HepG2 (cell line): ENCODE data around the gene VAC14. TPM values are rescaled to one million over a fixed set of nuclear protein-coding genes. Genes with fewer than 3 reads are reported as not detected.

Experiments used
- ATAC-seq: fragments of 200-7000 bp; cut with Tn5 transposase; 3 replicates; pipeline ENCODE4 v1.9.1; 2020; ENCODE audit warnings: mild to moderate bottlenecking, moderate library complexity
- BruUV-seq: library from RNA; stranded (reverse); fragments of 400-500 nt; replicated peaks from 2 replicates; lab custom pipeline; 2021; lab: Mats Ljungman, UMichigan
- CTCF ChIA-PET: fragments of 300-600 bp; formaldehyde crosslinking; extraction: SDS; loops from one replicate; lab custom pipeline; 2021; ENCODE audit warnings: low total read pairs, inconsistent platforms, low intra/inter-chr PET ratio; lab: Yijun Ruan, JAX
- POLR2A ChIA-PET: fragments of 350-600 bp; sonication (Branson Sonifier 250); formaldehyde crosslinking; loops from one replicate; lab custom pipeline; 2020; ENCODE audit warnings: antibody characterized with exemption, inconsistent platforms; lab: Yijun Ruan, JAX
- DNase-seq: peaks from one replicate; pipeline ENCODE4 v3.0.0-alpha.2; 2015; ENCODE audit warnings: low spot score
- FAIRE-seq: peaks from 3 replicates; lab custom pipeline; 2011; peaks lifted over from hg19 to GRCh38; lab: Jason Lieb, UNC
- H2AFZ ChIP-seq: one replicate; pipeline ENCODE4 v1.6.1; 2011; ENCODE audit warnings: low read length, inconsistent platforms
- H3K27ac ChIP-seq: fragments of 300-600 bp; 3 replicates; pipeline ENCODE4 v1.8.0; 2011; ENCODE audit warnings: mixed run types, mild to moderate bottlenecking, mixed read lengths, low read length, inconsistent platforms; ENCODE audit not compliant: insufficient read depth; ENCODE audit errors: extremely low read length
- H3K27me3 ChIP-seq, 2 experiments: fragments of 200-600 bp in 1 of 2; 2 replicates in 1 of 2; 3 replicates in 1 of 2; pipeline versions ENCODE4 v1.6.0 to v1.8.0; 2011; ENCODE audit warnings: low read length in 2 of 2, mild to moderate bottlenecking in 2 of 2, moderate library complexity in 2 of 2, inconsistent platforms in 1 of 2; ENCODE audit not compliant: insufficient read depth in 2 of 2, control insufficient read depth in 1 of 2
- H3K36me3 ChIP-seq, 2 experiments: fragments of 200-600 bp in 1 of 2; replicated peaks in 1 of 2; 2 replicates in 1 of 2; 3 replicates in 1 of 2; pipeline versions ENCODE4 v1.5.1 to v1.8.0; 2011; ENCODE audit warnings: low read length in 2 of 2, inconsistent platforms in 1 of 2; ENCODE audit not compliant: insufficient read depth in 2 of 2, control insufficient read depth in 1 of 2
- H3K4me1 ChIP-seq: 2 replicates; pipeline ENCODE4 v1.5.1; 2012; ENCODE audit warnings: low read length, inconsistent platforms; ENCODE audit not compliant: insufficient read depth
- H3K4me2 ChIP-seq: 2 replicates; pipeline ENCODE4 v1.6.0; 2011; ENCODE audit warnings: low read depth, low read length, inconsistent platforms
- H3K4me3 ChIP-seq, 3 experiments: fragments of 200-600 bp in 1 of 3; sonication (generic), shearing (Covaris generic) in 1 of 3; replicated peaks in 1 of 3; 2 replicates each; pipeline ENCODE4 v1.5.1; 2011 to 2016; ENCODE audit warnings: low read length in 3 of 3, inconsistent platforms in 2 of 3, low read depth in 2 of 3, mild to moderate bottlenecking in 2 of 3, control low read depth in 1 of 3, mixed read lengths in 1 of 3; ENCODE audit not compliant: insufficient read depth in 1 of 3
- H3K79me2 ChIP-seq: one replicate; pipeline ENCODE4 v1.6.1; 2011; ENCODE audit warnings: low read length, inconsistent platforms; ENCODE audit not compliant: insufficient read depth
- H3K9ac ChIP-seq: 2 replicates; pipeline ENCODE4 v1.6.0; 2011; ENCODE audit warnings: mild to moderate bottlenecking, low read depth, low read length, inconsistent platforms; ENCODE audit not compliant: insufficient read depth
- H3K9me3 ChIP-seq: 2 replicates; pipeline ENCODE4 v1.5.1; 2012; ENCODE audit warnings: mild to moderate bottlenecking, low read length
- H4K20me1 ChIP-seq: 2 replicates; pipeline ENCODE4 v1.6.0; 2011; ENCODE audit warnings: inconsistent platforms, mild to moderate bottlenecking, low read length, moderate library complexity; ENCODE audit not compliant: insufficient read depth
- ARID2 ChIP-seq: sonication (generic); formaldehyde crosslinking; IDR thresholded peaks from 2 replicates; pipeline ENCODE4 v1.8.1; 2022; ENCODE audit warnings: mild to moderate bottlenecking, missing genetic modification reagents, borderline replicate concordance
- ATF1 ChIP-seq: IDR thresholded peaks from 2 replicates; pipeline ENCODE4 v1.6.1; 2016; ENCODE audit warnings: mild to moderate bottlenecking, control low read depth
- KLF11 ChIP-seq: IDR thresholded peaks from 2 replicates; pipeline ENCODE4 v1.6.1; 2016; ENCODE audit warnings: missing compliant biosample characterization
- MTF1 ChIP-seq: sonication (generic); formaldehyde crosslinking; IDR thresholded peaks from 2 replicates; pipeline ENCODE4 v1.5.0; 2020; ENCODE audit warnings: missing genetic modification reagents
- NR2F2 ChIP-seq: IDR thresholded peaks from 2 replicates; pipeline ENCODE4 v1.6.1; 2012; ENCODE audit warnings: low read depth, inconsistent platforms, borderline replicate concordance
- ZFX ChIP-seq: sonication (generic); formaldehyde crosslinking; IDR thresholded peaks from 2 replicates; pipeline ENCODE4 v1.4.0; 2020; ENCODE audit warnings: mild to moderate bottlenecking, low read depth, missing genetic modification reagents, moderate library complexity
- ZFY ChIP-seq: sonication (generic); formaldehyde crosslinking; IDR thresholded peaks from 2 replicates; pipeline ENCODE4 v1.4.0; 2020; ENCODE audit warnings: missing genetic modification reagents
- ZNF138 ChIP-seq: sonication (generic); formaldehyde crosslinking; IDR thresholded peaks from 2 replicates; pipeline ENCODE4 v1.5.0; 2020; ENCODE audit warnings: mild to moderate bottlenecking, low read depth, missing genetic modification reagents
- ZNF589 ChIP-seq: sonication (generic); formaldehyde crosslinking; conservative IDR thresholded peaks from 2 replicates; pipeline ENCODE4 v1.8.0; 2022; ENCODE audit warnings: mild to moderate bottlenecking, moderate library complexity, missing genetic modification reagents
- ZSCAN25 ChIP-seq: sonication (generic); formaldehyde crosslinking; IDR thresholded peaks from 2 replicates; pipeline ENCODE4 v1.8.0; 2022; ENCODE audit warnings: mild to moderate bottlenecking, missing genetic modification reagents
- WGBS: methylation state at CpG from one replicate; pipeline ENCODE4 v1.1.6; 2017; ENCODE audit warnings: low lambda C conversion rate; 5-methylcytosine and 5-hydroxymethylcytosine counted together
- in situ Hi-C: cut with HindIII; loops from 2 replicates; pipeline ENCODE4 v1.10.0; 2017; ENCODE audit warnings: low pct_unique_long_range_greater_than_20kb; ENCODE audit not compliant: extremely low pct_ligation_motif_present
- intact Hi-C: fragments of 100-400 bp; cut with micrococcal nuclease; formaldehyde crosslinking; loops from one replicate; pipeline ENCODE4 v1.10.0; 2022; ENCODE audit not compliant: unreplicated experiment
- polyA plus RNA-seq, 8 experiments: library from polyadenylated mRNA; depleted of rRNA in 3 of 8; stranded (reverse) in 7 of 8; unstranded in 1 of 8; fragments of >200 nt; fragmentation: Illumina TruSeq in 4 of 8; extraction: Trizol in 4 of 8; gene quantifications; 2 replicates each; pipeline versions ENCODE4 v1.2.1 to v1.2.3, GENCODE V29; 2011 to 2016; ENCODE audit warnings: low read depth in 4 of 8, missing spikeins in 1 of 8, mixed read lengths in 1 of 8; ENCODE audit not compliant: insufficient read depth in 1 of 8
- total RNA-seq, 5 experiments: library from RNA; depleted of rRNA; stranded (reverse); fragments of >200 nt; fragmentation: Illumina TruSeq; extraction: Trizol; gene quantifications; 2 replicates each; pipeline ENCODE4 v1.2.3, GENCODE V29; 2016; ENCODE audit warnings: low read depth in 1 of 5
- TF ChIP-seq, protein P1 (sequence below): IDR thresholded peaks from 2 replicates; pipeline ENCODE4 v1.6.1; 2012; ENCODE audit warnings: inconsistent platforms
- TF ChIP-seq, protein P2 (sequence below): sonication (generic); formaldehyde crosslinking; IDR thresholded peaks from 2 replicates; pipeline ENCODE4 v1.5.0; 2020; ENCODE audit warnings: missing genetic modification reagents, mild to moderate bottlenecking, borderline replicate concordance
- TF ChIP-seq, protein P3 (sequence below), 2 experiments: fragments of 450-650 bp in 1 of 2; sonication (generic) in 1 of 2; formaldehyde crosslinking in 1 of 2; IDR thresholded peaks; 2 replicates each; pipeline versions ENCODE4 v1.6.1 to v1.8.0; 2016 to 2022; ENCODE audit warnings: antibody characterized with exemption in 1 of 2, mild to moderate bottlenecking in 1 of 2, missing genetic modification reagents in 1 of 2

The VAC14 gene
- total and polyA plus RNA-seq, 2 of the 13 experiments (the other 11 are each of a cell fraction or from before 2014, with no cell fraction given) = 23.5 to 24.6 TPM

DNA sequence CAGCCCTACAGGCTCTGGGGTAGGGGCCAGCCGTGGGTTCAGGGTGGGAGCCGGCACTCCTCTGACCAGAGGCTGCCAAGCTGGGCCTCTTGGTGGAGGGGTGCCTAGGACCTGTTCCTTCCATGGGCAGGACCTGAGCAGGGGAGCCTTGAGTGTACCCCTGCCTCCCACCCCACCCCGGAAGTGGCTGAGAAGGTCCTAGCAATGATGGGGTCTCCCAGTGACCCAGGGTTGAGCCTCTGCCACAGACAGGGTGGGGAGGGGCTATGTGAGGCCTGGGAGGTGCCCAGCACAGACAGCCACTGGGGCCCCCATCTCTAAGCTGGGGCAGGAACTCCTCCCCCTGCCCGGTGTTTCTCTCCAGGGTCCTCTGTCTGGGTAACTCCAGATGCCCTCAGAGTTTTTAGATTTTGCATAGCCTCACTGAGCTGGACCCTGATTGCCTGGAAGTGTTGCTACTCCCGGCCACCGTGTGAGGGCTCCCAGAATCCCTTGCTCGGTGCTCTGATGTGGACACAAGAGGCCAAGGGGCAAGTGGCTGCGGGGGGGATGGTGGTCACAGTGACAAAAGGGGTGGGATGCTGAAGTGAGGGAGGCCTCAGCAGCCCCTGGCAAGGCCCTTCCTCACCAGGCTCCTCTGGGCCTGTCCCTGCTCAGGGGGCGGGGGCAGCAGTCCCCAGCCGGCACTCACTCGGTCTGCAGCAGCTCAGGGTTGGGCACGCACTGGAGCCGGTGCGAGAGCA lies 108.7 kb downstream of the VAC14 start:
- FAIRE-seq (no peak), DNase-seq (peak; percentile 36), ATAC-seq (no peak)
- BruUV-seq = no TSS peak
- Histone ChIP-seq H3K79me2 (no peaks in the 10 kb centered on the region), H3K4me3 (no peak overlapping the region), H4K20me1 (no peaks in the 10 kb centered on the region), H3K27me3 (no peaks in the 10 kb centered on the region), H2AFZ (no peak overlapping the region), H3K9ac (no peak overlapping the region), H3K27ac (peak overlapping the region; percentile 17), H3K9me3 (no peaks in the 10 kb centered on the region), H3K4me2 (no peak overlapping the region), H3K36me3 (0 out of 5 replicates have a peak, but pooled peaks cover 0 to 3% of the 10 kb centered on the region in 2 experiments), H3K4me1 (peaks cover 80% of the 10 kb centered on the region)
- intact Hi-C loops = no loop called here
- CTCF ChIA-PET = no interaction called here
- in situ Hi-C loops = no loop called here
- POLR2A ChIA-PET = interaction anchor here (1.0 to 18.7 kb wide), 3 partner anchors 10 to 34 kb away, joined by 4 to 536 read pairs (median 37); no protein-coding TSS in a partner anchor
- 57% methylated on average over 11 of the region's 14 CpGs for WGBS
- no peak; the same call in 1 of the 2 replicates for TF ChIP-seq ZFY
- peak; percentile 38; the same call in 1 of the 2 replicates for TF ChIP-seq NR2F2
- TF ChIP-seq, protein P1, sequence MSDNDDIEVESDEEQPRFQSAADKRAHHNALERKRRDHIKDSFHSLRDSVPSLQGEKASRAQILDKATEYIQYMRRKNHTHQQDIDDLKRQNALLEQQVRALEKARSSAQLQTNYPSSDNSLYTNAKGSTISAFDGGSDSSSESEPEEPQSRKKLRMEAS = peak; percentile 16; the same call in 1 of the 2 replicates
- TF ChIP-seq ZSCAN25 (CRISPR knock-in tag) = no peak
- TF ChIP-seq, protein P2, sequence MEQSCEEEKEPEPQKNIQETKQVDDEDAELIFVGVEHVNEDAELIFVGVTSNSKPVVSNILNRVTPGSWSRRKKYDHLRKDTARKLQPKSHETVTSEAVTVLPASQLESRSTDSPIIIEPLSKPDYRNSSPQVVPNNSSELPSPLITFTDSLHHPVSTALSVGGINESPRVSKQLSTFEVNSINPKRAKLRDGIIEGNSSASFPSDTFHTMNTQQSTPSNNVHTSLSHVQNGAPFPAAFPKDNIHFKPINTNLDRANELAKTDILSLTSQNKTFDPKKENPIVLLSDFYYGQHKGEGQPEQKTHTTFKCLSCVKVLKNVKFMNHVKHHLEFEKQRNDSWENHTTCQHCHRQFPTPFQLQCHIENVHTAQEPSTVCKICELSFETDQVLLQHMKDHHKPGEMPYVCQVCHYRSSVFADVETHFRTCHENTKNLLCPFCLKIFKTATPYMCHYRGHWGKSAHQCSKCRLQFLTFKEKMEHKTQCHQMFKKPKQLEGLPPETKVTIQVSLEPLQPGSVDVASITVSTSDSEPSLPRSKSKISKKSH (CRISPR knock-in tag) = no peak
- no peak for TF ChIP-seq ZNF589 (CRISPR knock-in tag)
- TF ChIP-seq ZFX (CRISPR knock-in tag) = peak; percentile 23; the same call in 1 of the 2 replicates
- no peak for TF ChIP-seq KLF11
- TF ChIP-seq, protein P3, sequence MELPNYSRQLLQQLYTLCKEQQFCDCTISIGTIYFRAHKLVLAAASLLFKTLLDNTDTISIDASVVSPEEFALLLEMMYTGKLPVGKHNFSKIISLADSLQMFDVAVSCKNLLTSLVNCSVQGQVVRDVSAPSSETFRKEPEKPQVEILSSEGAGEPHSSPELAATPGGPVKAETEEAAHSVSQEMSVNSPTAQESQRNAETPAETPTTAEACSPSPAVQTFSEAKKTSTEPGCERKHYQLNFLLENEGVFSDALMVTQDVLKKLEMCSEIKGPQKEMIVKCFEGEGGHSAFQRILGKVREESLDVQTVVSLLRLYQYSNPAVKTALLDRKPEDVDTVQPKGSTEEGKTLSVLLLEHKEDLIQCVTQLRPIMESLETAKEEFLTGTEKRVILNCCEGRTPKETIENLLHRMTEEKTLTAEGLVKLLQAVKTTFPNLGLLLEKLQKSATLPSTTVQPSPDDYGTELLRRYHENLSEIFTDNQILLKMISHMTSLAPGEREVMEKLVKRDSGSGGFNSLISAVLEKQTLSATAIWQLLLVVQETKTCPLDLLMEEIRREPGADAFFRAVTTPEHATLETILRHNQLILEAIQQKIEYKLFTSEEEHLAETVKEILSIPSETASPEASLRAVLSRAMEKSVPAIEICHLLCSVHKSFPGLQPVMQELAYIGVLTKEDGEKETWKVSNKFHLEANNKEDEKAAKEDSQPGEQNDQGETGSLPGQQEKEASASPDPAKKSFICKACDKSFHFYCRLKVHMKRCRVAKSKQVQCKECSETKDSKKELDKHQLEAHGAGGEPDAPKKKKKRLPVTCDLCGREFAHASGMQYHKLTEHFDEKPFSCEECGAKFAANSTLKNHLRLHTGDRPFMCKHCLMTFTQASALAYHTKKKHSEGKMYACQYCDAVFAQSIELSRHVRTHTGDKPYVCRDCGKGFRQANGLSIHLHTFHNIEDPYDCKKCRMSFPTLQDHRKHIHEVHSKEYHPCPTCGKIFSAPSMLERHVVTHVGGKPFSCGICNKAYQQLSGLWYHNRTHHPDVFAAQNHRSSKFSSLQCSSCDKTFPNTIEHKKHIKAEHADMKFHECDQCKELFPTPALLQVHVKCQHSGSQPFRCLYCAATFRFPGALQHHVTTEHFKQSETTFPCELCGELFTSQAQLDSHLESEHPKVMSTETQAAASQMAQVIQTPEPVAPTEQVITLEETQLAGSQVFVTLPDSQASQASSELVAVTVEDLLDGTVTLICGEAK (IDR thresholded peaks at IDR 0.05) = no peak
- TF ChIP-seq, protein P3 (CRISPR knock-in tag; IDR thresholded peaks at IDR 0.05) = no peak
- TF ChIP-seq ZNF138 = no peak
- no peak for TF ChIP-seq ATF1
- TF ChIP-seq MTF1 (CRISPR knock-in tag) = no peak
- no peak for TF ChIP-seq ARID2 (CRISPR knock-in tag)
